ENCODE results near the gene LRRC26. TPM values are rescaled to one million over a fixed set of nuclear protein-coding genes. Genes with fewer than 3 reads are reported as not detected.

Gene LRRC26
- total RNA-seq, 2 donors from 2014 or later, result not detected

GRCh38 chr9:137134191-137134590 lies 35.7 kb downstream of the LRRC26 start:
- ATAC-seq (ENCODE audit: insufficient number of reproducible peaks, low FRiP score, low read depth), result no peak
- Histone ChIP-seq H3K27ac (no peak overlapping the region), H3K4me1 (ENCODE audit: control insufficient read depth in 1 of 2, low read depth in 2 of 2) (peaks cover 0 to 12% of the 10 kb centered on the region in 2 donors), H3K36me3 (no peaks in the 10 kb centered on the region), H3K4me3 (no peak overlapping the region), H3K9me3 (peaks cover 6% of the 10 kb centered on the region), H3K27me3 (replicated peaks; ENCODE audit: insufficient read depth) (peaks cover 16% of the 10 kb centered on the region)
- DNase-seq (ENCODE audit: low spot score), result no peak
- TF ChIP-seq CTCF (IDR thresholded peaks at IDR 0.05), result no peak

GRCh38 chr9:137130176-137130755 lies 39.6 kb downstream of the LRRC26 start:
- Histone ChIP-seq H3K9me3 (peaks cover 6% of the 10 kb centered on the region), H3K27me3 (replicated peaks; ENCODE audit: insufficient read depth) (no peaks in the 10 kb centered on the region), H3K36me3 (no peaks in the 10 kb centered on the region), H3K4me1 (ENCODE audit: control insufficient read depth in 1 of 2, low read depth in 2 of 2) (peaks cover 18 to 33% of the 10 kb centered on the region in 2 donors), H3K27ac (no peak overlapping the region), H3K4me3 (peak overlapping the region; percentile 89)
- no peak for TF ChIP-seq CTCF (IDR thresholded peaks at IDR 0.05)
- DNase-seq (ENCODE audit: low spot score), result no peak
- ATAC-seq (ENCODE audit: insufficient number of reproducible peaks, low FRiP score, low read depth), result no peak

- peak; percentile 56 for ATAC-seq (ENCODE audit: insufficient number of reproducible peaks, low FRiP score, low read depth)
- TF ChIP-seq CTCF (IDR thresholded peaks at IDR 0.05), result no peak
- DNase-seq (ENCODE audit: low spot score), result peak; percentile 35
- H3K4me3 ChIP-seq, result peak overlapping the region; percentile 89
- H3K27me3 ChIP-seq (replicated peaks; ENCODE audit: insufficient read depth), result no peaks in the 10 kb centered on the region
- peaks cover 18 to 33% of the 10 kb centered on the region in 2 donors for H3K4me1 ChIP-seq (ENCODE audit: control insufficient read depth in 1 of 2, low read depth in 2 of 2)
- H3K36me3 ChIP-seq, result no peaks in the 10 kb centered on the region
- peaks cover 6% of the 10 kb centered on the region for H3K9me3 ChIP-seq
- H3K27ac ChIP-seq, result peak overlapping the region in 1 of 2 donors; percentile 25
Observed at GRCh38 chr9:137129456-137130175, 40.2 kb downstream of the LRRC26 start.

GRCh38 chr9:137128862-137129455 lies 40.9 kb downstream of the LRRC26 start:
- peak overlapping the region; percentile 6 to 25 for H3K27ac ChIP-seq
- H3K4me3 ChIP-seq, result peak overlapping the region; percentile 89
- TF ChIP-seq CTCF (IDR thresholded peaks at IDR 0.05), result no peak
- H3K4me1 ChIP-seq (ENCODE audit: control insufficient read depth in 1 of 2, low read depth in 2 of 2), result peaks cover 18 to 33% of the 10 kb centered on the region in 2 donors
- ATAC-seq (ENCODE audit: insufficient number of reproducible peaks, low FRiP score, low read depth) (no peak), DNase-seq (ENCODE audit: low spot score) (no peak)
- H3K9me3 ChIP-seq, result peaks cover 6% of the 10 kb centered on the region
- no peaks in the 10 kb centered on the region for H3K36me3 ChIP-seq
- no peaks in the 10 kb centered on the region for H3K27me3 ChIP-seq (replicated peaks; ENCODE audit: insufficient read depth)

GRCh38 chr9:137128158-137128861 lies 41.5 kb downstream of the LRRC26 start:
- Histone ChIP-seq H3K9me3 (peaks cover 6% of the 10 kb centered on the region), H3K36me3 (no peaks in the 10 kb centered on the region), H3K4me1 (ENCODE audit: control insufficient read depth in 1 of 2, low read depth in 2 of 2) (peaks cover 18 to 33% of the 10 kb centered on the region in 2 donors), H3K4me3 (peak overlapping the region; percentile 89), H3K27me3 (replicated peaks; ENCODE audit: insufficient read depth) (no peaks in the 10 kb centered on the region), H3K27ac (peak overlapping the region in 1 of 2 donors; percentile 47)
- DNase-seq (ENCODE audit: low spot score) (no peak), ATAC-seq (ENCODE audit: insufficient number of reproducible peaks, low FRiP score, low read depth) (no peak)
- TF ChIP-seq CTCF (IDR thresholded peaks at IDR 0.05), result no peak

Measured in thoracic aorta (tissue), 2 donors.